GM13976 (cell line): ENCODE results near the gene PTGES2.

Experiments used
- DNase-seq: peaks from one replicate; pipeline ENCODE4 v3.0.0; 2012; ENCODE audit warnings: low spot score
- CTCF ChIP-seq: IDR thresholded peaks from 2 replicates; pipeline ENCODE4 v1.5.1; 2012; ENCODE audit warnings: borderline replicate concordance, mild to moderate bottlenecking; ENCODE audit not compliant: insufficient read depth; ENCODE audit errors: extremely low read depth, missing control alignments, control extremely low read depth
- in situ Hi-C: fragments of 300-500 bp; cut with MboI; formaldehyde crosslinking; loops from one replicate; pipeline ENCODE4 v1.12.0; 2022; ENCODE audit warnings: low sequenced_read_pairs, mixed read lengths, inconsistent platforms; ENCODE audit not compliant: unreplicated experiment

The PTGES2 gene

DNA sequence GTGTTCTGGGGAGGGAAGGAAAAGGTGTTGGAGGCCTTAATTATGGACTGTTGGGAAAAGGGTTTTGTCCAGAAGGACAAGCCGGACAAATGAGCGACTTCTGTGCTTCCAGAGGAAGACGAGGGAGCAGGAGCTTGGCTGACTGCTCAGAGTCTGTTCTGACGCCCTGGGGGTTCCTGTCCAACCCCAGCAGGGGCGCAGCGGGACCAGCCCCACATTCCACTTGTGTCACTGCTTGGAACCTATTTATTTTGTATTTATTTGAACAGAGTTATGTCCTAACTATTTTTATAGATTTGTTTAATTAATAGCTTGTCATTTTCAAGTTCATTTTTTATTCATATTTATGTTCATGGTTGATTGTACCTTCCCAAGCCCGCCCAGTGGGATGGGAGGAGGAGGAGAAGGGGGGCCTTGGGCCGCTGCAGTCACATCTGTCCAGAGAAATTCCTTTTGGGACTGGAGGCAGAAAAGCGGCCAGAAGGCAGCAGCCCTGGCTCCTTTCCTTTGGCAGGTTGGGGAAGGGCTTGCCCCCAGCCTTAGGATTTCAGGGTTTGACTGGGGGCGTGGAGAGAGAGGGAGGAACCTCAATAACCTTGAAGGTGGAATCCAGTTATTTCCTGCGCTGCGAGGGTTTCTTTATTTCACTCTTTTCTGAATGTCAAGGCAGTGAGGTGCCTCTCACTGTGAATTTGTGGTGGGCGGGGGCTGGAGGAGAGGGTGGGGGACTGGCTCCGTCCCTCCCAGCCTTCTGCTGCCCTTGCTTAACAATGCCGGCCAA is 19.1 kb downstream of the PTGES2 start:
- in situ Hi-C loops, result no loop called here
- no peak for TF ChIP-seq CTCF

DNA sequence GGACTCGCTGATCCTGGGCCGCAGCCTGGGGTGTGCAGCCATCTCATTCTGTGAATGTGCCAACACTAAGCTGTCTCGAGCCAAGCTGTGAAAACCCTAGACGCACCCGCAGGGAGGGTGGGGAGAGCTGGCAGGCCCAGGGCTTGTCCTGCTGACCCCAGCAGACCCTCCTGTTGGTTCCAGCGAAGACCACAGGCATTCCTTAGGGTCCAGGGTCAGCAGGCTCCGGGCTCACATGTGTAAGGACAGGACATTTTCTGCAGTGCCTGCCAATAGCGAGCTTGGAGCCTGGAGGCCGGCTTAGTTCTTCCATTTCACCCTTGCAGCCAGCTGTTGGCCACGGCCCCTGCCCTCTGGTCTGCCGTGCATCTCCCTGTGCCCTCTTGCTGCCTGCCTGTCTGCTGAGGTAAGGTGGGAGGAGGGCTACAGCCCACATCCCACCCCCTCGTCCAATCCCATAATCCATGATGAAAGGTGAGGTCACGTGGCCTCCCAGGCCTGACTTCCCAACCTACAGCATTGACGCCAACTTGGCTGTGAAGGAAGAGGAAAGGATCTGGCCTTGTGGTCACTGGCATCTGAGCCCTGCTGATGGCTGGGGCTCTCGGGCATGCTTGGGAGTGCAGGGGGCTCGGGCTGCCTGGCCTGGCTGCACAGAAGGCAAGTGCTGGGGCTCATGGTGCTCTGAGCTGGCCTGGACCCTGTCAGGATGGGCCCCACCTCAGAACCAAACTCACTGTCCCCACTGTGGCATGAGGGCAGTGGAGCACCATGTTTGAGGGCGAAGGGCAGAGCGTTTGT is 19.9 kb downstream of the PTGES2 start:
- no peak for TF ChIP-seq CTCF
- no peak for DNase-seq
- in situ Hi-C loops, result no loop called here

More for the DNA sequence above, 19.1 kb downstream of the PTGES2 start:
- DNase-seq, result no peak

- no peak for DNase-seq
- no peak for TF ChIP-seq CTCF
- in situ Hi-C loops, result no loop called here
These were observed 20.5 kb downstream of the PTGES2 start for GRCh38 chr9:128106940-128107467.

DNA sequence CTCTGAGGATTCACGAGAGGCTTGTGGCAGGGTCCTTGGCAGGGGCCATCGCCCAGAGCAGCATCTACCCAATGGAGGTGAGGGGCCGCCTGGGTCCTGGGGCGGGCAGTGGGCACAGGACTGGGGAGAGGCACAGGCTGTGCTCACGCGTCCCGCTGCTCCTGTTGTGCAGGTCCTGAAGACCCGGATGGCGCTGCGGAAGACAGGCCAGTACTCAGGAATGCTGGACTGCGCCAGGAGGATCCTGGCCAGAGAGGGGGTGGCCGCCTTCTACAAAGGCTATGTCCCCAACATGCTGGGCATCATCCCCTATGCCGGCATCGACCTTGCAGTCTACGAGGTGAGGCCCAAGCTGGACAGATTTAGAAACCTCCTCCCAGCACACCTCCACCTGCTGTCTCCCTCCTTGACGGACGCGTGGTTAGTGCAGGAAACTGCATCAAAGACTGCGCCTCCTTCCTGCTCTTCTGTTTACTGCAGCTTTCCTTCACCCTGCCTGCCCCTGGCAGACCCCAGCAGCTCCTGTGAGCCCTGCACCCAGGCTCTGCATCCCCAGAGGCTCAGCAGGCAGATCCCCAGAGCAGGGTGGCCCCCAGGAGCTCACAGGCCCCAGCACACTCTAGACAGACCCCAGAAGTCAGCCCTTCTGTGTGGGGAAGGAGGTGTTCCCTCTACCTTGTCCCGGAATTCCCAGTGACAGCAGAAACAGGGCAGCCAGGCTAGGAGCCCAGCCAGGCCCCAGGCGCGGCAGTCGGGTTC is 21.2 kb downstream of the PTGES2 start:
- TF ChIP-seq CTCF, result no peak
- in situ Hi-C loops, result no loop called here
- DNase-seq, result no peak

- in situ Hi-C loops, result no loop called here
- no peak for DNase-seq
- TF ChIP-seq CTCF, result no peak
These were observed 21.9 kb downstream of the PTGES2 start for GRCh38 chr9:128105538-128106175.
